IMR-90 (cell line): Measurements from ENCODE around the gene ITGB2. TPM values are rescaled to one million over a fixed set of nuclear protein-coding genes. Genes with fewer than 3 reads are reported as not detected.

Experiments used
- ATAC-seq: fragments of 200-7000 bp; cut with Tn5 transposase; 2 replicates; pipeline ENCODE4 v1.9.1; 2020; ENCODE audit warnings: low read depth, mild to moderate bottlenecking, moderate library complexity
- BruUV-seq: library from RNA; stranded (reverse); fragments of 400-500 nt; replicated peaks from 2 replicates; lab custom pipeline; 2021; lab: Mats Ljungman, UMichigan
- CTCF ChIA-PET: fragments of 300-600 bp; formaldehyde crosslinking; extraction: SDS; loops from one replicate; lab custom pipeline; 2021; ENCODE audit warnings: antibody characterized with exemption; lab: Yijun Ruan, JAX
- POLR2A ChIA-PET: fragments of 300-600 bp; sonication (Branson Sonifier 250); formaldehyde crosslinking; loops from one replicate; lab custom pipeline; 2022; ENCODE audit warnings: antibody characterized with exemption; ENCODE audit not compliant: unreplicated experiment; lab: Charles Lee
- DNase-seq: peaks from one replicate; pipeline ENCODE4 v3.0.0; 2013
- H2AFZ ChIP-seq: replicated peaks from 2 replicates; pipeline ENCODE3; 2013; ENCODE audit warnings: low read length, mild to moderate bottlenecking; ENCODE audit not compliant: poor library complexity
- H2AK5ac ChIP-seq: 2 replicates; pipeline ENCODE4 v1.6.1; 2013; ENCODE audit warnings: low read depth, low read length, inconsistent platforms
- H2AK9ac ChIP-seq: replicated peaks from 2 replicates; pipeline ENCODE3; 2013; ENCODE audit warnings: mild to moderate bottlenecking, low read depth, low read length, moderate library complexity; ENCODE audit not compliant: poor library complexity
- H2BK120ac ChIP-seq: 2 replicates; pipeline ENCODE4 v1.6.1; 2013; ENCODE audit warnings: low read depth, low read length, inconsistent platforms
- H2BK15ac ChIP-seq: 3 replicates; pipeline ENCODE4 v1.6.1; 2013; ENCODE audit warnings: low read depth, low read length, inconsistent platforms
- H2BK20ac ChIP-seq: 2 replicates; pipeline ENCODE4 v1.6.1; 2013; ENCODE audit warnings: low read depth, mild to moderate bottlenecking, inconsistent platforms, low read length, moderate library complexity
- H2BK5ac ChIP-seq: 2 replicates; pipeline ENCODE4 v1.6.1; 2013; ENCODE audit warnings: mild to moderate bottlenecking, low read depth, low read length, inconsistent platforms; ENCODE audit not compliant: poor library complexity, severe bottlenecking
- H3K14ac ChIP-seq: replicated peaks from 2 replicates; pipeline ENCODE4 v1.6.1; 2013; ENCODE audit warnings: low read depth, low read length, inconsistent platforms
- H3K18ac ChIP-seq: 2 replicates; pipeline ENCODE4 v1.6.1; 2013; ENCODE audit warnings: low read depth, low read length, control low read depth
- H3K23ac ChIP-seq: 2 replicates; pipeline ENCODE4 v1.6.1; 2013; ENCODE audit warnings: low read depth, low read length, inconsistent platforms
- H3K27ac ChIP-seq: 2 replicates; pipeline ENCODE4 v1.5.1; 2013; ENCODE audit warnings: mild to moderate bottlenecking, control low read depth, low read length; ENCODE audit not compliant: insufficient read depth
- H3K27me3 ChIP-seq: 2 replicates; pipeline ENCODE4 v1.6.1; 2013; ENCODE audit warnings: low read length; ENCODE audit not compliant: control insufficient read depth, insufficient read depth
- H3K36me3 ChIP-seq: 2 replicates; pipeline ENCODE4 v1.6.1; 2013; ENCODE audit warnings: low read length, mixed read lengths; ENCODE audit not compliant: control insufficient read depth, insufficient read depth
- H3K4ac ChIP-seq: 2 replicates; pipeline ENCODE4 v1.6.1; 2013; ENCODE audit warnings: low read depth, low read length, inconsistent platforms
- H3K4me1 ChIP-seq: 2 replicates; pipeline ENCODE4 v1.6.1; 2013; ENCODE audit warnings: low read length, mixed read lengths; ENCODE audit not compliant: control insufficient read depth, insufficient read depth
- H3K4me2 ChIP-seq: 2 replicates; pipeline ENCODE4 v1.6.1; 2013; ENCODE audit warnings: low read depth, mild to moderate bottlenecking, control low read depth, low read length, moderate library complexity
- H3K4me3 ChIP-seq: 2 replicates; pipeline ENCODE4 v1.5.1; 2013; ENCODE audit warnings: low read depth, mild to moderate bottlenecking, control low read depth, low read length, moderate library complexity; ENCODE audit not compliant: insufficient read depth
- H3K56ac ChIP-seq: 2 replicates; pipeline ENCODE4 v1.6.1; 2013; ENCODE audit warnings: low read length, inconsistent platforms; ENCODE audit not compliant: insufficient read depth; ENCODE audit errors: extremely low read depth
- H3K79me1 ChIP-seq, 2 experiments: 2 replicates each; pipeline ENCODE4 v1.6.1; 2013; ENCODE audit warnings: low read length in 2 of 2, inconsistent platforms in 1 of 2, low read depth in 1 of 2
- H3K9ac ChIP-seq: 2 replicates; pipeline ENCODE4 v1.6.1; 2013; ENCODE audit warnings: low read depth, low read length, control low read depth
- H3K9me1 ChIP-seq: 2 replicates; pipeline ENCODE4 v1.6.1; 2013; ENCODE audit warnings: low read length, inconsistent platforms; ENCODE audit not compliant: insufficient read depth
- H3K9me3 ChIP-seq: 2 replicates; pipeline ENCODE4 v1.6.1; 2013; ENCODE audit warnings: low read length; ENCODE audit not compliant: control insufficient read depth, insufficient read depth
- H4K20me1 ChIP-seq: 2 replicates; pipeline ENCODE4 v1.6.1; 2013; ENCODE audit warnings: low read length, inconsistent platforms; ENCODE audit not compliant: insufficient read depth
- H4K5ac ChIP-seq: 2 replicates; pipeline ENCODE4 v1.6.1; 2013; ENCODE audit warnings: mild to moderate bottlenecking, low read depth, low read length, control low read depth
- H4K8ac ChIP-seq, 2 experiments: 2 replicates each; pipeline ENCODE4 v1.6.1; 2013; ENCODE audit warnings: low read depth in 2 of 2, low read length in 2 of 2, control low read depth in 1 of 2, inconsistent platforms in 1 of 2
- H4K91ac ChIP-seq: 2 replicates; pipeline ENCODE4 v1.6.1; 2013; ENCODE audit warnings: low read depth, low read length, inconsistent platforms; ENCODE audit not compliant: insufficient read depth
- CEBPB ChIP-seq: IDR thresholded peaks from 2 replicates; pipeline ENCODE4 v1.6.1; 2012; ENCODE audit warnings: low read depth, low read length, improper control_type of control experiment
- CTCF ChIP-seq: conservative IDR thresholded peaks from 2 replicates; pipeline ENCODE4 v1.5.1; 2012; ENCODE audit warnings: mild to moderate bottlenecking, low read depth, low read length, improper control_type of control experiment
- FOS ChIP-seq: fragments of 150-350 bp; IDR thresholded peaks from 2 replicates; pipeline ENCODE4 v1.6.1; 2016; ENCODE audit warnings: low read depth, low read length
- MAFK ChIP-seq: IDR thresholded peaks from 2 replicates; pipeline ENCODE4 v1.6.1; 2012; ENCODE audit warnings: low read depth, low read length, improper control_type of control experiment
- MAZ ChIP-seq: IDR thresholded peaks from 2 replicates; pipeline ENCODE4 v1.6.1; 2012; ENCODE audit warnings: low read depth, mild to moderate bottlenecking, low read length, improper control_type of control experiment, moderate library complexity, borderline replicate concordance
- NFE2L2 ChIP-seq: fragments of 150-350 bp; IDR thresholded peaks from 2 replicates; pipeline ENCODE4 v1.6.1; 2016; ENCODE audit warnings: low read depth, mild to moderate bottlenecking, low read length
- POLR2A ChIP-seq: IDR thresholded peaks from 2 replicates; pipeline ENCODE4 v1.6.1; 2012; ENCODE audit warnings: mild to moderate bottlenecking, low read depth, low read length
- RAD21 ChIP-seq: IDR thresholded peaks from 2 replicates; pipeline ENCODE4 v1.6.1; 2012; ENCODE audit warnings: low read length, improper control_type of control experiment
- RCOR1 ChIP-seq: IDR thresholded peaks from 2 replicates; pipeline ENCODE4 v1.6.1; 2012; ENCODE audit warnings: mild to moderate bottlenecking, low read length, improper control_type of control experiment; ENCODE audit not compliant: insufficient replicate concordance
- RFX5 ChIP-seq: IDR thresholded peaks from 2 replicates; pipeline ENCODE4 v1.8.0; 2012; ENCODE audit warnings: low read depth, mild to moderate bottlenecking, low read length, moderate library complexity
- SMC3 ChIP-seq: fragments of 150-350 bp; IDR thresholded peaks from 2 replicates; pipeline ENCODE4 v1.6.1; 2016; ENCODE audit warnings: low read depth, mild to moderate bottlenecking, antibody characterized with exemption, low read length, moderate library complexity
- USF2 ChIP-seq: fragments of 150-350 bp; IDR thresholded peaks from 2 replicates; pipeline ENCODE4 v1.6.1; 2017; ENCODE audit warnings: mild to moderate bottlenecking, antibody characterized with exemption, low read length, low read depth
- WGBS, 2 experiments: methylation state at CpG; one replicate each; pipeline versions ENCODE4 v1.1.5 to v1.1.7; 2013; ENCODE audit warnings: missing lambda C conversion rate in 2 of 2; ENCODE audit not compliant: insufficient read length in 1 of 2; ENCODE audit errors: extremely low coverage in 2 of 2; 5-methylcytosine and 5-hydroxymethylcytosine counted together
- dilution Hi-C: fragments of 300-500 bp; cut with HindIII; formaldehyde crosslinking; loops from one replicate; pipeline ENCODE4 v1.14.3; 2018; ENCODE audit warnings: low sequenced_read_pairs; ENCODE audit not compliant: unreplicated experiment
- in situ Hi-C: fragments of 300-500 bp; cut with MboI; formaldehyde crosslinking; loops from 3 replicates; pipeline ENCODE4 v1.14.3; 2019; ENCODE audit warnings: low sequenced_read_pairs, inconsistent platforms, mixed read lengths
- intact Hi-C: fragments of 100-400 bp; cut with micrococcal nuclease; formaldehyde crosslinking; loops from 2 replicates; pipeline ENCODE4 v1.10.0; 2022
- polyA plus RNA-seq, 3 experiments: library from polyadenylated mRNA; depleted of rRNA; stranded (reverse); fragments of >200 nt; gene quantifications; 2 replicates each; pipeline ENCODE4 v1.2.3, GENCODE V29; 2012; ENCODE audit warnings: low replicate concordance in 1 of 3
- total RNA-seq: library from RNA; depleted of rRNA; stranded (reverse); fragments of >200 nt; gene quantifications from 2 replicates; pipeline ENCODE4 v1.2.3, GENCODE V29; 2012

The ITGB2 gene
- total and polyA plus RNA-seq, 2 of the 4 experiments (the other 2 are of a cell fraction): 0.14 TPM; not detected in 1

GRCh38 chr21:44969931-44970755 lies 49.4 kb upstream of the ITGB2 start (continued):
- TF ChIP-seq RCOR1: no peak

- Histone ChIP-seq H4K91ac (peak overlapping the region; percentile 78), H3K14ac (peak overlapping the region; percentile 87), H2BK20ac (peak overlapping the region; percentile 94), H3K4me3 (no peak overlapping the region), H3K4me2 (no peak overlapping the region), H4K5ac (peak overlapping the region; percentile 51; the same call in 1 of the 2 replicates), H3K27me3 (no peaks in the 10 kb centered on the region), H3K27ac (peak overlapping the region; percentile 34; the same call in 1 of the 2 replicates), H3K9ac (no peak overlapping the region; the same call in 1 of the 2 replicates), H3K9me1 (peaks cover 23% of the 10 kb centered on the region), H3K23ac (peak overlapping the region; percentile 21; the same call in 1 of the 2 replicates), H2BK5ac (peak overlapping the region; percentile 84), H3K18ac (peak overlapping the region; percentile 46; the same call in 1 of the 2 replicates), H2AK9ac (peak overlapping the region; percentile 39), H3K36me3 (peaks cover 27% of the 10 kb centered on the region), H2BK120ac (peak overlapping the region; percentile 97), H3K4ac (peak overlapping the region; percentile 86), H2BK15ac (peak overlapping the region; percentile 83; the same call in 2 of the 3 replicates), H3K9me3 (peaks cover 5% of the 10 kb centered on the region; the same call in 1 of the 2 replicates), H3K4me1 (peaks cover 29% of the 10 kb centered on the region), H2AFZ (peak overlapping the region; percentile 49), H2AK5ac (peak overlapping the region; percentile 80), H4K20me1 (peaks cover 3% of the 10 kb centered on the region; the same call in 1 of the 2 replicates), H4K8ac (peak overlapping the region; percentile 73 to 78), H3K79me1 (peaks cover 12 to 60% of the 10 kb centered on the region in 2 experiments), H3K56ac (no peak overlapping the region)
- BruUV-seq: no TSS peak
- 94% methylated on average over 11 of the region's 20 CpGs; no CpG with 5 or more reads in 1 of the 2 experiments for WGBS, 2 experiments
- DNase-seq: no peak
- in situ Hi-C loops: no loop called here
- ATAC-seq: no peak
- ChIA-PET CTCF (interaction anchor here (0.9 to 1.5 kb wide), 4 partner anchors 22 to 167 kb away, joined by 3 to 5 read pairs (median 4); no protein-coding TSS in a partner anchor), POLR2A (no interaction called here)
- intact Hi-C loops: no loop called here
- dilution Hi-C loops: no loop called here
- TF ChIP-seq MAZ: no peak
- no peak for TF ChIP-seq FOS
- TF ChIP-seq CEBPB: no peak
- TF ChIP-seq SMC3: no peak
- no peak for TF ChIP-seq MAFK
- TF ChIP-seq RAD21: no peak
- no peak for TF ChIP-seq USF2
- TF ChIP-seq NFE2L2: no peak
- no peak for TF ChIP-seq RCOR1
- no peak for TF ChIP-seq CTCF
- no peak for TF ChIP-seq RFX5
- no peak for TF ChIP-seq POLR2A
These were observed 48.5 kb upstream of the ITGB2 start for GRCh38 chr21:44969066-44969670.
